ENCODE data around the gene FBXW7.
A peak's percentile ranks its signal among the peaks of the same experiment; 100 is the strongest.

FBXW7 gene

DNA sequence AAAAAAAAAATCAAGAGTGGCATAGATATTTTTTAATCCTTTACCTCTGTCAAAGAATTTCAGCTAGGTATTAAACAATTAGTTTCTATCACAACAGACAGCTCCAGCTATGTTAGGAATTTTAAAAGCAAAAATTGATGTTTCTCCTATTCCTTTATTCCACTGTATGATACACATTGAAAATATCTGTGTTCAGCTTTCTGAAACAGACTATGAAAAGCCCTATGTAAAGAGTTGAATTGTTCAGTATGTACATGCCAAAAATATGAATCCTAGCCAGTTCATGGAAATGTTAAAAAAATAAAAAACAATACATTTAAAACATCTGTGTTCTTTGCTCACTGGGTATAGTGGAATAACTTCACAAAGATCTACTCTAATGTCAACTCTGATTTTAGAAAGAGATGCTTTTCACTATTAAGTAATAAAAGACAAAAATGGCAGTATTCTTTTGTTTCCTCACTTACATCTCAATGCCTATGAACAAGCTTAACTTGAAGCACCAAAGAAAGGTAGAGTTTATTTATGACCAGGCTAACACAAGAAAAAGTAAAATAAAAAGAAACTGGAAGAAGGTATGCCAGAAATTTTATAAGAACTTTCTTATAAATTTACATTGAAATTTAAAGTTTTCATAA, 32.1 kb downstream of the FBXW7 start:
- FAIRE-seq (no peak), DNase-seq (ENCODE audit: insufficient read length, low spot score) (no peak)
- no peak for TF ChIP-seq POLR2AphosphoS5 (IDR thresholded peaks at IDR 0.05; ENCODE audit: low read depth, low read length)

DNA sequence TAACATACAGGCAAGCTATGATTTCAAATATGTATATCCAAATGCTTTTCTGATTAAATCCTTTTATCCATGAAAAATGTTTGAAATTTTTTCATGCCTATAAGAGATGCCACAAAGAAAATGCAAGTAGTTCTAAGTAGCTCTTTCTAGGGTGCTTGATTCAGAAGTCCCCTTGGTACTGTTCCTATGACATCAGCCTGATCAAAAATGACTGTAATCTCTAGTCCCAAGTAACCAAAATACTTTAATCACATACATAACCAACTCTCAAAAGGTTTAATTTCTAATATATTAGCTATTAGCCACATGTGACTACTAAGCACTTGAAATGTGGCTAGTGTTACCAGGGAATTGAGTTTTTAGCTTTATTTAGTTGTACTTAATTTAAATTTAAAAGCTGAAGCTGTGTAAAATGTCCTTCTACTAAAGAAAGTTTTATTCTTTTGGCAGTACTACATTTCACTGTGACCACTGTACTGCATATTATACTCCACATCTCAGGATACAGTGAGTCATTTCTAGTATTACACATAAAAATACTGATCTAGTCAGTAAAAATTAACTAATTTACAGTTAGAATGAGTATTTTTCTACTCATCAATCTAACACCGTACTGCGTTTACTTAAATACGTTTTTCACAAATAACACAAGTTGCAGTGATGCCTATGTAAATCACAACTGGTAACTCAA, 33.9 kb downstream of the FBXW7 start:
- DNase-seq (ENCODE audit: insufficient read length, low spot score) (no peak), FAIRE-seq (peak; percentile 60)
- TF ChIP-seq POLR2A (IDR thresholded peaks at IDR 0.05; ENCODE audit: low read depth, low read length) (no peak), POU2F2 (IDR thresholded peaks at IDR 0.05; ENCODE audit: low read depth, low read length) (no peak), TAF1 (IDR thresholded peaks at IDR 0.05; ENCODE audit: low read depth, low read length) (no peak), POLR2AphosphoS5 (IDR thresholded peaks at IDR 0.05; ENCODE audit: low read depth, low read length) (no peak), SPI1 (IDR thresholded peaks at IDR 0.05; ENCODE audit: low read depth, low read length) (no peak), PAX5 (IDR thresholded peaks at IDR 0.05; ENCODE audit: insufficient read depth, low read length, severe bottlenecking) (no peak)

DNA sequence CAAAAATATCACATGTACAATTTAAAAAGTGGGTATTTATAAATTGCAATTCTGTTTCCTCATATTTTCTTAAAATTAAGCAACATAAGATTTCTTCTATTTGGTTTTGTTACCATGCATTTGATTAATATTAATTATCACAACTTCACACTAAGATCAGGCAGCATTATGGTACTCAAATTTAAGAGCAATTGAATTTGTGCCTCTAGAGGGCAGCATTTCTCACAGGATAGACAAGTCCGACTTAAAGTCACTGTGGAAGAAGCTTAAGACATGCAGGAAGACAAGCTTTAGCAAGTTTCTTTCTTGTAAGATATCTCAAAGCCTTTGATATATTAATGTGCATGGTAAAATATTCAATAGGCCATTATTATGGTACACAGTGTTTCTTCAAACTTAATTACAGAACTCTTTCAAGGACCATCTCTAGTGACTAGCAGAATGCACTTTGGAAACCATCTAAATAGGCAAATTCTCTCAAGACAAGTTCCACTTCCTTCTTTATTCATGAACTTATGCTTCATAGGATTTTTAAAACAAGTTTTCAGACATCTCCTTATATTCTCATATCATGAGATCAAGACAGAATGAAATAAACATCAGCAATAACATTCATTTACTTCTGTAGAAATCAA, 35.0 kb downstream of the FBXW7 start:
- FAIRE-seq = peak; percentile 82
- no peak for DNase-seq (ENCODE audit: insufficient read length, low spot score)
- TF ChIP-seq PAX5 (IDR thresholded peaks at IDR 0.05; ENCODE audit: insufficient read depth, low read length, severe bottlenecking) = no peak
- peak; percentile 89 for TF ChIP-seq SPI1 (IDR thresholded peaks at IDR 0.05; ENCODE audit: low read depth, low read length)

DNA sequence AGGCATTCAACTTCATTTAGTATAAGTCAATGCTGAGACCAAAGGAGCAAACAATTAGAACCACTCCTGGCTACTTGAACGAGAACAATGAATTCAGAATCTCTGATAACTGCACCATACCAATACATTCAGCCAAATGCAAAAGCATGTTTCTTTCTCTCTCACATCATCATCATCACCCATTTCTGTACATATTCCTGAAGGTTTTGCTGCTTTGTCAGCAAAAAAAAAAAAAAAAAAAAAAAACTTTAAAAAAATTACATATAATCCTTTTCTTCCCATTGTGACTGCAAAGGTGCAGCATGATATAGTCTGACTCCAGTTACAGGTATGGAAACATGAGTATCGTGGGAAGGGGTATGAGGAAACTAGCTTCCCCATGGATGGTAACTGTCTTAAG, 35.6 kb downstream of the FBXW7 start:
- FAIRE-seq (peak; percentile 59), DNase-seq (ENCODE audit: insufficient read length, low spot score) (no peak)
- no peak for TF ChIP-seq TAF1 (IDR thresholded peaks at IDR 0.05; ENCODE audit: low read depth, low read length)
- TF ChIP-seq POLR2A (IDR thresholded peaks at IDR 0.05; ENCODE audit: low read depth, low read length) = peak; percentile 21; the same call in 1 of the 2 replicates

DNA sequence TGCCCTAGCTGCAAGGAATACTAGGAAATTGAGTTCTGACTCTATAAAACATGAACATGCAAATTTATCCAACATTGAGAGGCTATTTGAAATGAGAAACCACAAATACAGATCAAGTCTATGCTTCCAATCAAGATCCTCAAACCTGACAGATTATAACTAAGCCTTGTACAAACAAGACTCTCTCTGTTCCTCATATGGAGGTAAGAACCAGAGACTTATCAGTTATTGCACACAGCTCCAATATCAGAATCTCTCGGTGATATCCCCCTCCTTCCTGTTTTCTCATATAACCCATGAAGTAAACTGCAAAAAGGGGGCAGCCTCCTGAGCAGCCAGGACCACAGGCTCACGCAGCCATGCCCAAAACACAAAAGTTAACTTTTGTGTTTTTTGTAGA, 36.5 kb downstream of the FBXW7 start:
- FAIRE-seq = peak; percentile 88
- no peak for DNase-seq (ENCODE audit: insufficient read length, low spot score)
- TF ChIP-seq TAF1 (IDR thresholded peaks at IDR 0.05; ENCODE audit: low read depth, low read length) (no peak), SPI1 (IDR thresholded peaks at IDR 0.05; ENCODE audit: low read depth, low read length) (peak; percentile 58; the same call in 1 of the 2 replicates)

DNA sequence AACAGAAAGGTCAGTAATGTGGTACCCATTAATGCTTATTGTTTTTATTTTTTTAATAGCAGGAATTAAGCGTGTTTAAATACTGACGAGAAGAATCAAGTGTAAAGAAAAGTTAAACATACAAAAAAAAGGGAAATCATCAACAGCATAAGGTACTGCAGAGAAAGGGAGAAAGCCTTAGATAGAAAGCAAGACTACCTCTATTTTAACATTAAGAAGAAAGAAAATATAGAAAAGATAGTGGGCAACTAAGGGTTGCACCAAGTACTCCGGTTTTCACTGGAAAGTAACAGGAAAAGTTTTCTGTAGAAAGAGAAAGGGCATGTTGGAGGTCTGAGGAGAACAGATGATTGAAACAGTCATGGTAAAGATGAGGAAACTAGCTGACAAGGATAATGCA, 41.9 kb downstream of the FBXW7 start:
- FAIRE-seq (no peak), DNase-seq (ENCODE audit: insufficient read length, low spot score) (no peak)
- TF ChIP-seq TAF1 (IDR thresholded peaks at IDR 0.05; ENCODE audit: low read depth, low read length) (no peak), SPI1 (IDR thresholded peaks at IDR 0.05; ENCODE audit: low read depth, low read length) (no peak), PAX5 (IDR thresholded peaks at IDR 0.05; ENCODE audit: insufficient read depth, low read length, severe bottlenecking) (no peak), POLR2AphosphoS5 (IDR thresholded peaks at IDR 0.05; ENCODE audit: low read depth, low read length) (no peak), POU2F2 (IDR thresholded peaks at IDR 0.05; ENCODE audit: low read depth, low read length) (no peak), POLR2A (IDR thresholded peaks at IDR 0.05; ENCODE audit: low read depth, low read length) (no peak)

DNA sequence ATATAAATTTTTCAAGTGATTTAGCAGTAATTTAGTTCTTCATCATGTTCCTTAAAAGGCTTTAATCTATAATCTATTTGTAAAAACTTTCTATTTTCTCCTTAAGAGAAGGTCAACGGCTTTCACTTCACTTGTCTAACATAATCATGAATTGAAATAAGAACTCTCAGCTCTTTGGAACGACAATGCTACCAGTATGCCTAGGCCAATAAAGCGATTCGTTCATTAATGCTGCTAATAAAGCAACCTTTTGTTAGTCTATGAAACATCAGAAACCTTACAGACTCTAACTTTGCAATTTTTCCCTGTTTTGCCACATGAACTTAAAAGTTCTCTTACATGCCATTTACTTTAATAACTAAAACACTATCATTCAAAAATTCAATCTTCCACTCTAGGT, 47.6 kb downstream of the FBXW7 start:
- FAIRE-seq = no peak
- DNase-seq (ENCODE audit: insufficient read length, low spot score) = no peak
- TF ChIP-seq SPI1 (IDR thresholded peaks at IDR 0.05; ENCODE audit: low read depth, low read length) = no peak
- TF ChIP-seq POLR2A (IDR thresholded peaks at IDR 0.05; ENCODE audit: low read depth, low read length) = no peak

DNA sequence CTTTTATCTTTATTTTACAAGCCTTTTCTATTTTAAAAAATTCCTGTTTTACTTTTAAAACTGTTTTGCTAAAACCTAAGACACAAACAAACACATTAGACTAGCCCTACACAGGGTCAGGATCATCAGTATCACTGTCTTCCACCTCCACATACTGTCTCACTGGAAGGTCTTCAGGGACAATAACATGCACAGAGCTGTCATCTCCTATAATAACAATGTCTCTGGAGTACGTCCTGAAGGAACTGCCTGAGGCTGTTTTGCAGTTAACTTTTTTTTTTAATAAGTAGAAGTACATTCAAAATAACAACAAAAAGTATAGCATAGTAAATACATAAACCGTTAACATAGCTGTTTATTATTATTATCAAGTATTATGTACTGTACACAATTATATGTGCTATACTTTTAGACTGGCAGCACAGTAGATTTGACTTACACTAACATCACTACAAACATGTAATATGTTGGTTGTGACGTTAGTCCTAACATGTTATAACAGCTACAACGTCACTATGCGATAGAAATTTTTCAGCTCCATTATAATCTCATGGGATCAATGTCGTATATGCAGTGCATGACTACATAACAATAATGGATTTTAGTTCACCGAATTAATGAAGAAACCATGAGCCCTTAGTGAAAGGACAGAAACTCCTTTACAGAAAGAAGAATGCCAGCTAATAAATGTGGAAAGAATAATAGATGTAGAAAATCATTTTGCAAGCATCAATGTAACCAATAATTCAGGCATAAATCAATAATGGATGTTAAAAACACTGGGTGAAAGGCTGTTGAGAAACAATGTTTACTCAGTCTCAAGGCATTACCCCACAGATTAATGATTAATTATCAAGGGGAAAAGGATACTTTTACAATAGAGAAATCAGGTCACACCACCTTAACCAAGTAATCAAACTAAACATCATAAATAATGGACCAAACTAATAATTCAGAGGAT, 49.2 kb downstream of the FBXW7 start:
- DNase-seq (ENCODE audit: insufficient read length, low spot score) (no peak), FAIRE-seq (peak; percentile 88)
- TF ChIP-seq POLR2A (IDR thresholded peaks at IDR 0.05; ENCODE audit: low read depth, low read length) (no peak), SPI1 (IDR thresholded peaks at IDR 0.05; ENCODE audit: low read depth, low read length) (no peak)

DNA sequence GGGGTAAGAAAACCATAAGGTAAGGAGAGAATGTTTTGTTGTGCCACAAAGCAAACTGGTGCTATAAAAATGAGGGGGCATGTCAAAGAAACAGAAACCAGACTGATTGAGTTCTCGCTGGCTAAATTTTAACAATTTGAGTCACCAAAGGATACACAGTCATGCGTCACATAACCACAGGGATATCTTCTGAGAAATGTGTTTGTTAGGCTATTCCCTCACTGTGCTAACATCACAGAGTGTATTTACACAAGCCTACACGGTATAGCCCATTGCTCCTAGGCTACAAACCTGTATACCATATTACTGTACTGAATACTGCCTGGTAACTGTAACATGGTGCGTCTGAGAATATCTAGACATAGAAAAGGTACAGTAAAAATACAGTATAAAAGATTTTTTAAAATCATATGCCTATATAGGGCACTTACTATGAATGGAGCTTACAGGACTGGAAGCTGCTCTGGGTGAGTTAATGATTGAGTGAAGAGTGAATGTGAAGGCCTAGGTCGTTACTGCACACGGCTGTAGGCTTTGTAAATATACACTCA, 50.1 kb downstream of the FBXW7 start:
- peak; percentile 50; the same call in 1 of the 2 replicates for TF ChIP-seq POLR2AphosphoS5 (IDR thresholded peaks at IDR 0.05; ENCODE audit: low read depth, low read length)
- TF ChIP-seq PAX5 (IDR thresholded peaks at IDR 0.05; ENCODE audit: insufficient read depth, low read length, severe bottlenecking) = no peak
- TF ChIP-seq POU2F2 (IDR thresholded peaks at IDR 0.05; ENCODE audit: low read depth, low read length) = no peak
- TF ChIP-seq TAF1 (IDR thresholded peaks at IDR 0.05; ENCODE audit: low read depth, low read length) = no peak
- FAIRE-seq (peak; percentile 99), DNase-seq (ENCODE audit: insufficient read length, low spot score) (no peak)

DNA sequence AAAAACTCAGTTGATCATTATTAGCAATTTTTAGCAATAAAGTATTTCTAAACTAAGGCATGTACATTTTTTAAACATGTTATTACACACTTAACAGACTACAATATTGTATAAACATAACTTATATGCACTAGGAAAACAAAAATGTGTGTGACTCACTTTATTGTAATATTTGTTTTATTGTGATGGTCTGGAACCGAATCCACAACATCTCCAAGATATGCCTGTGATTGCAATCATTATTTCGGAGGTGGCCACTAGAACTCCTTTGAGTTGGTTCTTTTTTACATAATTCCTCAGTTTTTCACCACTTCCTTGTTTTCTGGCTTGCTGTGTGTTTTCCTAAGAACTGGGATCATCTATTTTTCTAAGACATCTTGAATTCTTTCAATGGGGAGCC, 53.7 kb downstream of the FBXW7 start:
- DNase-seq (ENCODE audit: insufficient read length, low spot score) = no peak
- no peak for FAIRE-seq
- no peak for TF ChIP-seq SPI1 (IDR thresholded peaks at IDR 0.05; ENCODE audit: low read depth, low read length)
- TF ChIP-seq POLR2A (IDR thresholded peaks at IDR 0.05; ENCODE audit: low read depth, low read length) = no peak
- TF ChIP-seq POLR2AphosphoS5 (IDR thresholded peaks at IDR 0.05; ENCODE audit: low read depth, low read length) = no peak
- TF ChIP-seq POU2F2 (IDR thresholded peaks at IDR 0.05; ENCODE audit: low read depth, low read length) = no peak
- no peak for TF ChIP-seq PAX5 (IDR thresholded peaks at IDR 0.05; ENCODE audit: insufficient read depth, low read length, severe bottlenecking)
- no peak for TF ChIP-seq TAF1 (IDR thresholded peaks at IDR 0.05; ENCODE audit: low read depth, low read length)

Data from GM12891 (cell line).